ENCODE results near the gene ERG28.

ERG28 gene

GRCh38 chr14:75658957-75659356 lies 1.7 kb downstream of the ERG28 start:
- DNase-seq: no peak

DNA sequence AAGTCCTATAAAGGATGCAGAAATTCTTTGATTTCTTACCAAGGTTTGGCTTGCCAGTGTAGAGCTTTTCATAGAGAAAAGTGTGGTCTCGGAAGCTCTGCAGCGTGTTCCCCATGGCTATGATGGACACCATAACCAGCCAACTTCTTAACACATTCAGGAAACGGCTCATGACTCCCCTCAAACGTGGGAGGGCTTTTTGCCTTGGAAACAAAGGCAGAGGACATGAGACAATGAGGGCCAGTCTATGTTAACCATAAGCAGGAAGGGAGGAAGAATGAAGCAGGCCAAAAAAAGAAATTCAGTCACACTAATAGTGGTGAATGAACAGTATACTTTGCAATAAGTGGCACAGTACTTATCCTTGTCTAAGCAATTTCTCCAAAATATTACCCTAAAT lies 3.3 kb downstream of the ERG28 start:
- no peak for DNase-seq

GRCh38 chr14:75655235-75655634 lies 5.4 kb downstream of the ERG28 start:
- DNase-seq: no peak

DNA sequence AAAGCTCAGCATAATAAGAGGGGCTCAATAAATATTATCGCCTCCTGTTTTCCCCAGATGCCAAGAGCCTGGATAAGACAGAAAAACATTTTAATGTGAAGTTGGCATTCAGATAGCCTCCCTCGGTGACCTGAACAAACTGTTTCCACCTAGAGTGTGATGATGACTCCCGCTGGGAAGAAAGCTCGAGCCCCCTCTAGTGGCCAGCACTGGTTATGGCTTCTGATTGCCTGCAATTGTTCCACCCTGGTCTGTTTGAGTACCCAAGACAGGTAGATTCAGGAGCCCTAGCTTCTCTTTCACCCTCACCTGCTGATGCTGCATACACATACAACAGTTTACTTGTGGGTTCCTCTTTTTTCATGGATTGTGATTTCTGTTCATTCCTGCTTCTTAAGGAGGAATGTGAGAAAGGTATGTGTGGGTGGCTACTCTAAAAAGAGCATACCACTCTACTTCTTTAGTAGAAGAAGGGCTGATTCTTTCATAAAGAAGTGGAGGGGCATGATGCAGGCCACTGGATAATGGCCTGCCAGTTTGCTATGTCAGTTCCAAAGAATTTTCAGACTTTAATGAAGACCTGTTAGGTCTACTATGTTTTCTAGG lies 6.4 kb downstream of the ERG28 start:
- DNase-seq: peak; percentile 76

GRCh38 chr14:75653563-75653962 lies 7.1 kb downstream of the ERG28 start:
- no peak for DNase-seq

DNA sequence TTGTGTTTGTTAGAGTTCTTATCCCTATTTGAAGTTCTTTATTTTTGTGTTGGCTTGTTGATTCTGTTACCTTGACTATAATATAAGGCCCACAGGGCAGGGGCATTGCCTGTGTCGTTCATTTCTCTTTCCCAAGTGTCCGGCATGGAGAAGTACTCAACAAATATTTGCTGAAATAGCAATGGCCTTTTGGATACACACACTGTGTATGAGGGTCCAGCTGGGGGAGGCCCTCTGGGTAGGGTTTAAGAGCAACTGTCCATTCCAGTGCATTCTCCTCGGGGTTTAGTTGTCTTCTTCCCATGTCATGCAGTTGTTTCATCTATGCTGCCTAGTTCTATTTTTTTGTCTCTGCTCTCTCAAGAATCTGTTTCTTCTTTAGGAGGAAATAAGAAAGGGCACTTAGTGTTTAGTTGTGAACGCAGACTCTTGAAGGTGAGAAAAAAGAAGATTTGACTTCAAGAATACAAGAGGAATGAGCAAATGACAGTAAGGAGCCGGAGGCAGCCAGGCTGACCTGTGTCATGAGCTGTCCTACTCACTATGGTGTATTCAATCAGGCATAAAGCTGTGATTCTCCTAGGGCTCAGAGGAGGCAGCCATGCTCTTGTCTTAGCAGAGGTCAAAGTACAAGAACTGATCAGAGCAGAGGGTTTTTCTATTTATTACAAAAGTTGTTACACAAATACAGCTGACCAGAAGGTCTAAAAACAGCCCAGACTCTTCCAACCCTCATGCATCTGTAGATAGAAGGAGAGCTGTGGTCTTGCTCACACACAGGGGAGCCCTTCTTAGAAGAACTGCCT lies 10.2 kb downstream of the ERG28 start:
- DNase-seq: peak; percentile 19

DNA sequence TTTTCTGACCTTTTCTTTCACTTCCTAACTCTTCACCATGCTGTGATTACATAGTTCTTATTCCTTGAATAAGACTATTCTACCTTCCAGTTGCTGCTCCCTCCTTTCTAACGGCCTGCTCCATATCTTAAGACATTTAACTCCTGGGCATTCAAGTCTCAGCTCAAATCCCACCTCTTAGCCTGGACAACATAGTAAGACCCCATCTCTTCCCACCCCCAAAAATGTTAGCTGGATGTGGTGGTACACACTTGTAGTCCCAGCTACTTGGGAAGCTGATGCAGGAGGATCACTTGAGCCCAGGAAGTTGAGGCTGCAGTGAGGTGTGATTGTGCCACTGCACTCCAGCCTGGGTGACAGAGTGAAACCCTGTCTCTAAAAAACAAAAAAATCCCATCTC lies 10.9 kb downstream of the ERG28 start:
- DNase-seq: no peak

DNA sequence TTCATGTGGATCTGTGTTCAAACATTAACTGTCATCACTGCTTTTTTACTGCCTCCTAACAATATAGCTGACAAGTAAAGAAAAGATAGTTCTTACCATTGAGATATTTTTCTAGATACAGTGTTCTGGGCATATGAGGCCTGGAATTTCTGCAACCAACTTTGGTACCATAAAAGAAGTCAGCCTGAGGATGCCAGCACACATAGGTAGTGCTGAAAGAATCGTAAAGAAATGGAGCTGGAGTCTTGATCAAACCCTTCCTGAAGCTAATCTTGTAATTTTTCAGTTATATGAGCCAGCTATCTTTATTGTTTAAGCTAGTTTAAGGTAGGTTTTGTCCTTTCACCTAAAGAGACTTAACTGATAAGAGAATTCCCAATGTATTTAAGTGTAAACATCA lies 11.3 kb downstream of the ERG28 start:
- DNase-seq: no peak

DNA sequence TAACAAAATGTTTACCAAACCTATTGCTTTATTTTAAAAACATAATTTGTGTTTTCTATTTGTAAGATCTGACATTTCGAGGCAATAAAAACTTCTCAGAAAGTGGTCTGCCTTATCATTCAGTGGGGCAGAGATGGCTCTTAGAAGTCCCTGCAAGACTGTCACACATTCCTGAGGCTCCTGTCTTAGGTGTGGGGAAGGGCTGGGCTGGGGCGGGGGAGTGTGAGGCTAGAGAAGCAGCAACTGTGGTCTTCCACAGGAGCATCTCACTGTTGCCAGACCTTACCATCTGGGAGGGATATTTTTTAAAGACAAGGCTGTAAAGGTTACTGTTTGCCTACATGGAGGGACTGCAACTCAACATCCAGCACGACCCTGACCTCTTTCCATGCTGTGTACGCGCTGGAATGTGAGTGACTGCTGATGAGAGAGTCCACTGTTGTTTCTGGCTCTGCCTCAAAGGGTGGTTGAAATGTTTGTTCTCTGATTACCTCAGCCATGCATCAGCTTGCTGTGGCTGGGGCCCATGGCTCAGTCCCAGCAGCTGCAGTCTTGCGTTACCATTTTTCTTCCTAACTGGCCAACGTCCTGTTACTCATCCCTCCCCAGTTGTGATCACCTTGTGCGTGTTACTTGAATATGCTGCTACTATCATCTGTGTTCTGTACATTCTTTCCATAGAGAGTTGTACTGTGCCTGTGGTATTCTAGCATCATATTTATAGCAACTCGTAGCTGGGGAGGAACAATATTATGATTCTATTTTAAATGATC lies 12.4 kb downstream of the ERG28 start:
- peak; percentile 87 for DNase-seq

DNA sequence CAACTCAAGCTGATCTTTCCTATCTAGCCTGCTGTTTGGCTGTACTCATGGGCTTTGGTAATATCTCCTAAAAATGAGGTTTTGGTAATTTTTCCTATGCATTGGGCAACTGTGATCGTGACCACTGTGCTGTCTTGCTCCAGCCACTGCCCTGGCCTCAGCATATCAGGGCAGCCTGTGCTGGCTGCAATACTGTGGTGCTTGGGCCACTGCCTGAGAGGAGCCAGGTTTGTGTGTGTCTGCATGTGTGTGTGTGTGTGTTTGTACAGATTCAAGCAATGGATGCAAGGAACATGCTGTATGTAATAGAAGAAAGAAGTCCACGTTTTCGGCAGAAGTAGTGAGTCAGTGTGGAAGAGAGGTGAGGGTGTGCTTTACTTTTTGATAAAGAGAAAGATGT lies 13.0 kb downstream of the ERG28 start:
- DNase-seq: peak; percentile 31

- DNase-seq: no peak
These were observed 13.9 kb downstream of the ERG28 start for GRCh38 chr14:75646762-75647161.

- peak; percentile 11 for DNase-seq
These were observed 15.6 kb downstream of the ERG28 start for GRCh38 chr14:75645056-75645455.

DNA sequence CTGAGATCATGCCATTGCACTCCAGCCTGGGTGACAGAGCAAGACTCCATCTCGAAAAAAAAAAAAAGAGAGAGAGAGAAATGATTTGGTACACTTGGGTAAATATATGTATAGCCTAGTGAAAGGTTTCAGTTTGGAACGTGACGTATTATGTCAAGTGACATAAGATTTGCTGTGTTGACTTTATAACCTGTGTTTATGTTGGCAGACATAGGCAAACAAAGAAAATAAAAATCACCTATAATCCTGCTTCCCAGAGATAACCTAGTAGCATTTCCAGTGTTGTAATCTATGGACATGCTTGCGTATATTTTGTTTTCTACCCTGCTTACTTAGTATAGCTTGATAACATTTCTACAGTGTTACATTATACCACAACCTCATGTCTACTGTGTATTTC lies 16.7 kb downstream of the ERG28 start:
- DNase-seq: peak; percentile 89

DNA sequence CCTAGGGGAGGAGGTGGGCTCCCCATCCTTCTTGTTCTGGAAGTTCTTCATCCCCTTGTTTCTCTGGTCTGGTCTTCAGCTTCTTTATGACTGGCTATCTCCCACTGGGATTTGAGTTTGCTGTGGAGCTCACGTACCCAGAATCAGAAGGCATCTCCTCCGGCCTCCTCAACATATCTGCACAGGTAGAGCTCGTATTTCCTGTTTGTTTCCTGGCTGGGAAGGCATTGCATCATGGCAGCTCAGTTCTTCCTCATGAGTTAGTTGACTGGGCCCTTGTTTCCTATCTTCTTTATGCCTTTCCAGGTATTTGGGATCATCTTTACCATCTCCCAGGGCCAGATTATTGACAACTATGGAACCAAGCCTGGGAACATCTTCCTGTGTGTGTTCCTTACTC lies 19.8 kb downstream of the ERG28 start:
- peak; percentile 28 for DNase-seq

- no peak for DNase-seq
These were observed 24.5 kb downstream of the ERG28 start for GRCh38 chr14:75636100-75636692.

GRCh38 chr14:75634848-75635247 lies 25.8 kb downstream of the ERG28 start:
- DNase-seq: no peak

GRCh38 chr14:75631453-75631831 lies 29.2 kb downstream of the ERG28 start:
- DNase-seq: no peak

DNA sequence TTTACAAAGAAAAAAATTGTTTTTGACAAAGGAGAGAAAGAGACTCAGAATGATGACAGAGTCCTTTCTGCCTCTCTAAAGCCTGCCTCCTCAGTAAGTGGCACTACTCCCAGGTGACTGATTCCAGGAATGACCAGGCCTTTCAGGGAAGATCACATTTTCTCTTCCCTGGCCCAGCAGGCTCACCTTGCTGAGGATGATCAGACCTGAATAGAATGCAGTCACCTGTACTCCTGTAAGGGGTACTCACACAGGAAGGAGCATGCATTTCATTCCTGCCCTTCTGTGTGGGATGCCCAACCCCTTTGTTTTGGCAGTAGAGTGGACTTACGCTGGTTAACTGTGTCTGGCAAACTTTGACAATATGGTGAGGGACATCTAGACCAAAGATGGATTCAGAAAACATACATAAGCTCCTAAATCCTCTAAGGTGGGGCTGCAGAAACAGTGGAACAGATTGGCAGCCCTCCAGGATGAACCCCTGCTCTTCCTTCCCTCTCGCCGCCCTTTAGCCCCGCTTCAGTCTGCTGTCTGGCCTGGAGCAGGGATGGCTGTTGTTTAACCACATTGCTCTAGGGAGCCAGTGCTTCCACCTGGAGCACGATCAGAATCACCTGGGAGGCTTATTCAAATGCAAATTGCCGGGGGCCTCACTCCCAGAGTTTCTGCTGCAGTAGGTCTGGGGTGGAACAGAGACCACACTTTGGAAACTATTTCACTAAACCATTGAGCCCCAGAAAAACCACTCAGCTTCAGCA lies 29.8 kb downstream of the ERG28 start:
- DNase-seq: no peak

- peak; percentile 87 for DNase-seq
These were observed 31.9 kb downstream of the ERG28 start for GRCh38 chr14:75628816-75629215.

DNA sequence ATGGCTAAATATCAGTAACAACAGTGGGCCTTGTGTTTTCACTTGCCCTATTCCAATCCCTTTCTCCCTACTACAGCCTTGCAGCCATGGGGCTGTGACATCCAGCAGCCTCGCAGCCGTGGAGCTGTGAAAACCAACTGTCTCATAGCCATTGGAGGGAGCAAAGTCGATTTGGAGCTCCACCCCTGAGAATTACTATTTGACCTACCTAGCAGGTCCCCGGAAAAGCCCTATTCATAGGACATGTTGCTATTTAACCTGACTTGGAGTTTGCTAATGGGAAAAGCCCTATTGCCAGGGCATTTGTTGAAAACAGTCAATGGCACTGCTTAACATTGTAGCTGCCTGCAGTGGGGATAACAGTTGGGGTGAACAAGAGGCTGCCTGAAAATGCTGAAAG lies 33.3 kb downstream of the ERG28 start:
- DNase-seq: no peak

DNA sequence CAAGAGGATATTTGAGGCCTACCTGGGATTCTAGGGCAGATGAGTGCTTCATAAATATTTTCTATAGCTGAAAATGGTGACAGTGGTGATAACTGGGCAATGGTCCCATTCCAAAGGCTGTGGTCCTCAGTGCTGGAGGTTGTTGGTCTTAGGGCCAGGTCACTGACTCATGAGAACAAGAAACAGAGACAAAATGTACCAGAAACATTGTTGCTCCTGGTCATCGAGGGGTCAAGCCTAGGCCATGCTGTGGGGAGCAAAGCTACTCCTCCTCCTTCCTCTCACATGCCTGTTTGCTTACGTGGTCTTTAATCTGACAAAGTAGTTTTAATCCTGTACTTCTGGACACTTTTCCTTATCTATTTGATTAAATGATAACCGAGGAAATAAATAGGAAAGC lies 33.8 kb downstream of the ERG28 start:
- DNase-seq: no peak

GRCh38 chr14:75626396-75626795 lies 34.3 kb downstream of the ERG28 start:
- DNase-seq: no peak

DNA sequence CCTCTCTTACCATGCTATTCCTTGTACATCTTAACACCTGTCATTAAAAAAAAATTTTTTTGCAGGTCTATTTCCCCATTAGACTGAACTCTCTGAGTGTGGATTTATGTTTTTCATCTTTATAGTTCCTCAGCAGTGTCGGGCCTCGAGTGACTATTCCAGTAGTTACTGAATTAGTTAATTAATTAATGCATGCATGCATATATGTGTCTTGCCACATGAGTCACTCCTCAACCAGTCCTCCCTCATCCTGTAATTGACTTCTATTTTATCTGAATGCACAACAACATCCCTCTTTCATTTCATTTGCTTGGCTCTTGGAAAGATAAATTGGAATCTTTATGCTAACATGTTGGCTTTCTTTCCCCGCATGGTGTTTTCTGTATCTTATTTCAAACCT lies 35.6 kb downstream of the ERG28 start:
- DNase-seq: no peak

Measured in DMS53 (cell line).